IMR-90 (cell line): Measurements from ENCODE around the gene ACSL6. TPM values are rescaled to one million over a fixed set of nuclear protein-coding genes. Genes with fewer than 3 reads are reported as not detected.

Experiments
- ATAC-seq: fragments of 200-7000 bp; cut with Tn5 transposase; 2 replicates; pipeline ENCODE4 v1.9.1; 2020; ENCODE audit warnings: low read depth, mild to moderate bottlenecking, moderate library complexity
- BruUV-seq: library from RNA; stranded (reverse); fragments of 400-500 nt; replicated peaks from 2 replicates; lab custom pipeline; 2021; lab: Mats Ljungman, UMichigan
- CTCF ChIA-PET: fragments of 300-600 bp; formaldehyde crosslinking; extraction: SDS; loops from one replicate; lab custom pipeline; 2021; ENCODE audit warnings: antibody characterized with exemption; lab: Yijun Ruan, JAX
- POLR2A ChIA-PET: fragments of 300-600 bp; sonication (Branson Sonifier 250); formaldehyde crosslinking; loops from one replicate; lab custom pipeline; 2022; ENCODE audit warnings: antibody characterized with exemption; ENCODE audit not compliant: unreplicated experiment; lab: Charles Lee
- DNase-seq: peaks from one replicate; pipeline ENCODE4 v3.0.0; 2013
- H2AFZ ChIP-seq: replicated peaks from 2 replicates; pipeline ENCODE3; 2013; ENCODE audit warnings: low read length, mild to moderate bottlenecking; ENCODE audit not compliant: poor library complexity
- H2AK5ac ChIP-seq: 2 replicates; pipeline ENCODE4 v1.6.1; 2013; ENCODE audit warnings: low read depth, low read length, inconsistent platforms
- H2AK9ac ChIP-seq: replicated peaks from 2 replicates; pipeline ENCODE3; 2013; ENCODE audit warnings: mild to moderate bottlenecking, low read depth, low read length, moderate library complexity; ENCODE audit not compliant: poor library complexity
- H2BK120ac ChIP-seq: 2 replicates; pipeline ENCODE4 v1.6.1; 2013; ENCODE audit warnings: low read depth, low read length, inconsistent platforms
- H2BK15ac ChIP-seq: 3 replicates; pipeline ENCODE4 v1.6.1; 2013; ENCODE audit warnings: low read depth, low read length, inconsistent platforms
- H2BK20ac ChIP-seq: 2 replicates; pipeline ENCODE4 v1.6.1; 2013; ENCODE audit warnings: low read depth, mild to moderate bottlenecking, inconsistent platforms, low read length, moderate library complexity
- H2BK5ac ChIP-seq: 2 replicates; pipeline ENCODE4 v1.6.1; 2013; ENCODE audit warnings: mild to moderate bottlenecking, low read depth, low read length, inconsistent platforms; ENCODE audit not compliant: poor library complexity, severe bottlenecking
- H3K14ac ChIP-seq: replicated peaks from 2 replicates; pipeline ENCODE4 v1.6.1; 2013; ENCODE audit warnings: low read depth, low read length, inconsistent platforms
- H3K18ac ChIP-seq: 2 replicates; pipeline ENCODE4 v1.6.1; 2013; ENCODE audit warnings: low read depth, low read length, control low read depth
- H3K23ac ChIP-seq: 2 replicates; pipeline ENCODE4 v1.6.1; 2013; ENCODE audit warnings: low read depth, low read length, inconsistent platforms
- H3K27ac ChIP-seq: 2 replicates; pipeline ENCODE4 v1.5.1; 2013; ENCODE audit warnings: mild to moderate bottlenecking, control low read depth, low read length; ENCODE audit not compliant: insufficient read depth
- H3K27me3 ChIP-seq: 2 replicates; pipeline ENCODE4 v1.6.1; 2013; ENCODE audit warnings: low read length; ENCODE audit not compliant: control insufficient read depth, insufficient read depth
- H3K36me3 ChIP-seq: 2 replicates; pipeline ENCODE4 v1.6.1; 2013; ENCODE audit warnings: low read length, mixed read lengths; ENCODE audit not compliant: control insufficient read depth, insufficient read depth
- H3K4ac ChIP-seq: 2 replicates; pipeline ENCODE4 v1.6.1; 2013; ENCODE audit warnings: low read depth, low read length, inconsistent platforms
- H3K4me1 ChIP-seq: 2 replicates; pipeline ENCODE4 v1.6.1; 2013; ENCODE audit warnings: low read length, mixed read lengths; ENCODE audit not compliant: control insufficient read depth, insufficient read depth
- H3K4me2 ChIP-seq: 2 replicates; pipeline ENCODE4 v1.6.1; 2013; ENCODE audit warnings: low read depth, mild to moderate bottlenecking, control low read depth, low read length, moderate library complexity
- H3K4me3 ChIP-seq: 2 replicates; pipeline ENCODE4 v1.5.1; 2013; ENCODE audit warnings: low read depth, mild to moderate bottlenecking, control low read depth, low read length, moderate library complexity; ENCODE audit not compliant: insufficient read depth
- H3K56ac ChIP-seq: 2 replicates; pipeline ENCODE4 v1.6.1; 2013; ENCODE audit warnings: low read length, inconsistent platforms; ENCODE audit not compliant: insufficient read depth; ENCODE audit errors: extremely low read depth
- H3K79me1 ChIP-seq, 2 experiments: 2 replicates each; pipeline ENCODE4 v1.6.1; 2013; ENCODE audit warnings: low read length in 2 of 2, inconsistent platforms in 1 of 2, low read depth in 1 of 2
- H3K9ac ChIP-seq: 2 replicates; pipeline ENCODE4 v1.6.1; 2013; ENCODE audit warnings: low read depth, low read length, control low read depth
- H3K9me1 ChIP-seq: 2 replicates; pipeline ENCODE4 v1.6.1; 2013; ENCODE audit warnings: low read length, inconsistent platforms; ENCODE audit not compliant: insufficient read depth
- H3K9me3 ChIP-seq: 2 replicates; pipeline ENCODE4 v1.6.1; 2013; ENCODE audit warnings: low read length; ENCODE audit not compliant: control insufficient read depth, insufficient read depth
- H4K20me1 ChIP-seq: 2 replicates; pipeline ENCODE4 v1.6.1; 2013; ENCODE audit warnings: low read length, inconsistent platforms; ENCODE audit not compliant: insufficient read depth
- H4K5ac ChIP-seq: 2 replicates; pipeline ENCODE4 v1.6.1; 2013; ENCODE audit warnings: mild to moderate bottlenecking, low read depth, low read length, control low read depth
- H4K8ac ChIP-seq, 2 experiments: 2 replicates each; pipeline ENCODE4 v1.6.1; 2013; ENCODE audit warnings: low read depth in 2 of 2, low read length in 2 of 2, control low read depth in 1 of 2, inconsistent platforms in 1 of 2
- H4K91ac ChIP-seq: 2 replicates; pipeline ENCODE4 v1.6.1; 2013; ENCODE audit warnings: low read depth, low read length, inconsistent platforms; ENCODE audit not compliant: insufficient read depth
- BHLHE40 ChIP-seq: fragments of 150-350 bp; IDR thresholded peaks from 2 replicates; pipeline ENCODE4 v1.6.1; 2016; ENCODE audit warnings: mild to moderate bottlenecking, low read depth, low read length
- CEBPB ChIP-seq: IDR thresholded peaks from 2 replicates; pipeline ENCODE4 v1.6.1; 2012; ENCODE audit warnings: low read depth, low read length, improper control_type of control experiment
- CHD1 ChIP-seq: IDR thresholded peaks from 2 replicates; pipeline ENCODE4 v1.6.1; 2012; ENCODE audit warnings: low read depth, low read length, improper control_type of control experiment
- ELK1 ChIP-seq: fragments of 150-350 bp; IDR thresholded peaks from 2 replicates; pipeline ENCODE4 v1.6.1; 2016; ENCODE audit warnings: low read depth, mild to moderate bottlenecking, low read length, moderate library complexity, borderline replicate concordance
- FOS ChIP-seq: fragments of 150-350 bp; IDR thresholded peaks from 2 replicates; pipeline ENCODE4 v1.6.1; 2016; ENCODE audit warnings: low read depth, low read length
- MAFK ChIP-seq: IDR thresholded peaks from 2 replicates; pipeline ENCODE4 v1.6.1; 2012; ENCODE audit warnings: low read depth, low read length, improper control_type of control experiment
- MAZ ChIP-seq: IDR thresholded peaks from 2 replicates; pipeline ENCODE4 v1.6.1; 2012; ENCODE audit warnings: low read depth, mild to moderate bottlenecking, low read length, improper control_type of control experiment, moderate library complexity, borderline replicate concordance
- MXI1 ChIP-seq: IDR thresholded peaks from 2 replicates; pipeline ENCODE4 v1.6.1; 2012; ENCODE audit warnings: low read depth, mild to moderate bottlenecking, low read length, moderate library complexity, borderline replicate concordance
- NFE2L2 ChIP-seq: fragments of 150-350 bp; IDR thresholded peaks from 2 replicates; pipeline ENCODE4 v1.6.1; 2016; ENCODE audit warnings: low read depth, mild to moderate bottlenecking, low read length
- POLR2A ChIP-seq: IDR thresholded peaks from 2 replicates; pipeline ENCODE4 v1.6.1; 2012; ENCODE audit warnings: mild to moderate bottlenecking, low read depth, low read length
- RAD21 ChIP-seq: IDR thresholded peaks from 2 replicates; pipeline ENCODE4 v1.6.1; 2012; ENCODE audit warnings: low read length, improper control_type of control experiment
- RCOR1 ChIP-seq: IDR thresholded peaks from 2 replicates; pipeline ENCODE4 v1.6.1; 2012; ENCODE audit warnings: mild to moderate bottlenecking, low read length, improper control_type of control experiment; ENCODE audit not compliant: insufficient replicate concordance
- RFX5 ChIP-seq: IDR thresholded peaks from 2 replicates; pipeline ENCODE4 v1.8.0; 2012; ENCODE audit warnings: low read depth, mild to moderate bottlenecking, low read length, moderate library complexity
- SMC3 ChIP-seq: fragments of 150-350 bp; IDR thresholded peaks from 2 replicates; pipeline ENCODE4 v1.6.1; 2016; ENCODE audit warnings: low read depth, mild to moderate bottlenecking, antibody characterized with exemption, low read length, moderate library complexity
- WGBS, 2 experiments: methylation state at CpG; one replicate each; pipeline versions ENCODE4 v1.1.5 to v1.1.7; 2013; ENCODE audit warnings: missing lambda C conversion rate in 2 of 2; ENCODE audit not compliant: insufficient read length in 1 of 2; ENCODE audit errors: extremely low coverage in 2 of 2; 5-methylcytosine and 5-hydroxymethylcytosine counted together
- dilution Hi-C: fragments of 300-500 bp; cut with HindIII; formaldehyde crosslinking; loops from one replicate; pipeline ENCODE4 v1.14.3; 2018; ENCODE audit warnings: low sequenced_read_pairs; ENCODE audit not compliant: unreplicated experiment
- in situ Hi-C: fragments of 300-500 bp; cut with MboI; formaldehyde crosslinking; loops from 3 replicates; pipeline ENCODE4 v1.14.3; 2019; ENCODE audit warnings: low sequenced_read_pairs, inconsistent platforms, mixed read lengths
- intact Hi-C: fragments of 100-400 bp; cut with micrococcal nuclease; formaldehyde crosslinking; loops from 2 replicates; pipeline ENCODE4 v1.10.0; 2022
- polyA plus RNA-seq, 3 experiments: library from polyadenylated mRNA; depleted of rRNA; stranded (reverse); fragments of >200 nt; gene quantifications; 2 replicates each; pipeline ENCODE4 v1.2.3, GENCODE V29; 2012; ENCODE audit warnings: low replicate concordance in 1 of 3
- total RNA-seq: library from RNA; depleted of rRNA; stranded (reverse); fragments of >200 nt; gene quantifications from 2 replicates; pipeline ENCODE4 v1.2.3, GENCODE V29; 2012
- TF ChIP-seq, protein P1 (sequence below): conservative IDR thresholded peaks from 2 replicates; pipeline ENCODE4 v1.5.1; 2012; ENCODE audit warnings: mild to moderate bottlenecking, low read depth, low read length, improper control_type of control experiment

ACSL6 gene
- total and polyA plus RNA-seq, 2 of the 4 experiments (the other 2 are of a cell fraction): not detected

- H2AK5ac ChIP-seq: no peak overlapping the region
- no peaks in the 10 kb centered on the region for H3K9me1 ChIP-seq
- no peak overlapping the region for H2AK9ac ChIP-seq
- TF ChIP-seq POLR2A: no peak
- TF ChIP-seq RCOR1: no peak
- no peak for TF ChIP-seq BHLHE40
- TF ChIP-seq RFX5: no peak
- no peak for TF ChIP-seq CEBPB
- TF ChIP-seq, protein P1, sequence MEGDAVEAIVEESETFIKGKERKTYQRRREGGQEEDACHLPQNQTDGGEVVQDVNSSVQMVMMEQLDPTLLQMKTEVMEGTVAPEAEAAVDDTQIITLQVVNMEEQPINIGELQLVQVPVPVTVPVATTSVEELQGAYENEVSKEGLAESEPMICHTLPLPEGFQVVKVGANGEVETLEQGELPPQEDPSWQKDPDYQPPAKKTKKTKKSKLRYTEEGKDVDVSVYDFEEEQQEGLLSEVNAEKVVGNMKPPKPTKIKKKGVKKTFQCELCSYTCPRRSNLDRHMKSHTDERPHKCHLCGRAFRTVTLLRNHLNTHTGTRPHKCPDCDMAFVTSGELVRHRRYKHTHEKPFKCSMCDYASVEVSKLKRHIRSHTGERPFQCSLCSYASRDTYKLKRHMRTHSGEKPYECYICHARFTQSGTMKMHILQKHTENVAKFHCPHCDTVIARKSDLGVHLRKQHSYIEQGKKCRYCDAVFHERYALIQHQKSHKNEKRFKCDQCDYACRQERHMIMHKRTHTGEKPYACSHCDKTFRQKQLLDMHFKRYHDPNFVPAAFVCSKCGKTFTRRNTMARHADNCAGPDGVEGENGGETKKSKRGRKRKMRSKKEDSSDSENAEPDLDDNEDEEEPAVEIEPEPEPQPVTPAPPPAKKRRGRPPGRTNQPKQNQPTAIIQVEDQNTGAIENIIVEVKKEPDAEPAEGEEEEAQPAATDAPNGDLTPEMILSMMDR: no peak
- TF ChIP-seq MXI1: no peak
- no peak for TF ChIP-seq CHD1
- no peak for TF ChIP-seq MAFK
- no peak for TF ChIP-seq SMC3
- TF ChIP-seq MAZ: no peak
- no peak for TF ChIP-seq NFE2L2
- no peak for TF ChIP-seq ELK1
- no peak for TF ChIP-seq FOS
- no peak for TF ChIP-seq RAD21
- H3K14ac ChIP-seq: no peak overlapping the region
- H2BK15ac ChIP-seq: no peak overlapping the region
- no peak overlapping the region for H3K4me3 ChIP-seq
- no peaks in the 10 kb centered on the region for H3K4me1 ChIP-seq
- H4K5ac ChIP-seq: no peak overlapping the region
- no peak overlapping the region for H3K23ac ChIP-seq
- no peaks in the 10 kb centered on the region for H3K36me3 ChIP-seq
- H3K9ac ChIP-seq: no peak overlapping the region
- no peak overlapping the region for H3K27ac ChIP-seq
- no peaks in the 10 kb centered on the region for H3K79me1 ChIP-seq
- intact Hi-C loops: no loop called here
- DNase-seq (no peak), ATAC-seq (no peak)
- no peak overlapping the region for H3K56ac ChIP-seq
- no peak overlapping the region for H4K91ac ChIP-seq
- in situ Hi-C loops: no loop called here
- no peak overlapping the region for H4K8ac ChIP-seq
- POLR2A ChIA-PET: no interaction called here
- WGBS, 2 experiments: 60% methylated on average over 1 of the region's 2 CpGs; no CpG with 5 or more reads in 1 of the 2 experiments
- CTCF ChIA-PET: no interaction called here
- no TSS peak for BruUV-seq
- H2AFZ ChIP-seq: no peak overlapping the region
- no peak overlapping the region for H3K4ac ChIP-seq
- H3K18ac ChIP-seq: no peak overlapping the region
- dilution Hi-C loops: no loop called here
- no peak overlapping the region for H2BK120ac ChIP-seq
- no peak overlapping the region for H2BK5ac ChIP-seq
- no peak overlapping the region for H2BK20ac ChIP-seq
- no peaks in the 10 kb centered on the region; the same call in 1 of the 2 replicates for H3K27me3 ChIP-seq
- H3K4me2 ChIP-seq: no peak overlapping the region
- no peaks in the 10 kb centered on the region for H4K20me1 ChIP-seq
- no peaks in the 10 kb centered on the region for H3K9me3 ChIP-seq
Measured at GRCh38 chr5:131916481-131916880, 95.0 kb downstream of the ACSL6 start.
